Stimulated activated memory B cell treated with anti-CD40 and anti-IgM and Interleukin-4, amounts not matched to agents 10 μg/mL and 1 μg/mL and 100 μg/mL, for 72 hours (primary cell): ENCODE data around the gene SEC16A.

Experiments used
- ATAC-seq: fragments of 150-1000 bp; cut with Tn5 transposase; 2 replicates; pipeline ENCODE4 v1.10.0; 2021
- H3K27ac Mint-ChIP-seq: one replicate; pipeline ENCODE4 v1.8.0; 2022; ENCODE audit warnings: mild to moderate bottlenecking, mixed read lengths
- H3K27me3 Mint-ChIP-seq: one replicate; pipeline ENCODE4 v1.8.0; 2022; ENCODE audit warnings: mixed read lengths
- H3K36me3 Mint-ChIP-seq: one replicate; pipeline ENCODE4 v1.8.0; 2022; ENCODE audit warnings: mixed read lengths
- H3K4me1 Mint-ChIP-seq: one replicate; pipeline ENCODE4 v1.8.0; 2022; ENCODE audit warnings: mixed read lengths
- H3K4me3 Mint-ChIP-seq: one replicate; pipeline ENCODE4 v1.8.0; 2022; ENCODE audit warnings: mild to moderate bottlenecking, moderate library complexity, mixed read lengths
- H3K9me3 Mint-ChIP-seq: one replicate; pipeline ENCODE4 v1.8.0; 2022; ENCODE audit warnings: mixed read lengths

SEC16A gene

GRCh38 chr9:136395020-136395340 is 87.9 kb downstream of the SEC16A start:
- no peak for ATAC-seq
- Mint-ChIP-seq H3K36me3 (peaks cover 50% of the 10 kb centered on the region), H3K27ac (no peak overlapping the region), H3K27me3 (no peaks in the 10 kb centered on the region), H3K9me3 (no peaks in the 10 kb centered on the region), H3K4me3 (no peak overlapping the region), H3K4me1 (peaks cover 21% of the 10 kb centered on the region)

GRCh38 chr9:136394312-136395019 is 88.4 kb downstream of the SEC16A start:
- H3K36me3 Mint-ChIP-seq = peaks cover 55% of the 10 kb centered on the region
- no peaks in the 10 kb centered on the region for H3K27me3 Mint-ChIP-seq
- no peak for ATAC-seq
- no peak overlapping the region for H3K27ac Mint-ChIP-seq
- H3K9me3 Mint-ChIP-seq = no peaks in the 10 kb centered on the region
- H3K4me3 Mint-ChIP-seq = no peak overlapping the region
- peaks cover 21% of the 10 kb centered on the region for H3K4me1 Mint-ChIP-seq

GRCh38 chr9:136393531-136393930 is 89.3 kb downstream of the SEC16A start:
- Mint-ChIP-seq H3K36me3 (peaks cover 64% of the 10 kb centered on the region), H3K4me1 (peaks cover 11% of the 10 kb centered on the region), H3K27me3 (no peaks in the 10 kb centered on the region), H3K9me3 (no peaks in the 10 kb centered on the region), H3K27ac (no peak overlapping the region), H3K4me3 (no peak overlapping the region)
- no peak for ATAC-seq

DNA sequence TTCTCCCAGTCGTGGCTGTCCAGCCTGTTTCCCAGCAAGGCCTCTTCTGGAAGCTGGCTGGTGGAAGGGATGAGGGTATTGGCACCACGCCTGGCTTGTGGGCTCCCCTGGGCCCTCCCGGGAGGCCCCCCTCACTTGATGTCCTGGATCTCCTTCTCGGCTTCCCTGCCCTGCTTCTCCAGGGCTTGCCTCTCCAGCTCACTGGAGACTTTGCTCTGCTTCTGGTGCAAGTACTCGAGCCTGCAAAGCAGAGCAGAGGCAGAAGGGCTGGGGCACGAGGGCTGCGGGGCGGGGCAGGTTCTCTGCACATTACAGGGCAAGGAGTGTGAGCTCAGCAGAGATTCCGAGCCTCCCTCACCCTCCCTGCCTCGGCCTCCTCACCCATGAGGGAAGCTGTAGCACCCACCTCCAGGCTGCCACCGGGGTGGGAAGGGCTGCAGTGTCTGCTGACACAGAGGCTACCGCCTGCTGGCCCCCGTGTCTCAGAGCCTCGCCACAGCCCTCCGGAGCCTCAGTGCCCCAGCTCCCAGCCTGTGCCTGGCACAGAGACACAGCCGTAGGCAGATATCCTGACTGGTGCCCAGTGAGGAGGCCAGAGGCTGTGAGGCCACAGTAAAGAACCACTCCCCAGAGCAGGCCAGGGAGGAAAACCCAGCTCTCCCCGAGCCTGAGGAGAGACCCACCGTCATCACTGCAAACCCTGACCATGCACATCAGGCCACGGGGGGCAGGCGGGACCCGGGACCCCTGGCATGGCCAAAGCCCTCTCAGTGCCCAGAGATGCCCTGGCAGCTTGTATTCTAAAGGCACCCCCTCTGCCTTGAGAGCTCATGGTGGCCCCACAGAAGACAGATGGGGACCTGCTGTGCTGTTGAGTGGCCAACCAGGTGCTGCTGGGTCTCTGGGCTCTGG is 90.0 kb downstream of the SEC16A start:
- Mint-ChIP-seq H3K27me3 (no peaks in the 10 kb centered on the region), H3K36me3 (peaks cover 69% of the 10 kb centered on the region), H3K27ac (no peak overlapping the region), H3K4me1 (peaks cover 6% of the 10 kb centered on the region), H3K9me3 (no peaks in the 10 kb centered on the region), H3K4me3 (no peak overlapping the region)
- ATAC-seq = no peak

DNA sequence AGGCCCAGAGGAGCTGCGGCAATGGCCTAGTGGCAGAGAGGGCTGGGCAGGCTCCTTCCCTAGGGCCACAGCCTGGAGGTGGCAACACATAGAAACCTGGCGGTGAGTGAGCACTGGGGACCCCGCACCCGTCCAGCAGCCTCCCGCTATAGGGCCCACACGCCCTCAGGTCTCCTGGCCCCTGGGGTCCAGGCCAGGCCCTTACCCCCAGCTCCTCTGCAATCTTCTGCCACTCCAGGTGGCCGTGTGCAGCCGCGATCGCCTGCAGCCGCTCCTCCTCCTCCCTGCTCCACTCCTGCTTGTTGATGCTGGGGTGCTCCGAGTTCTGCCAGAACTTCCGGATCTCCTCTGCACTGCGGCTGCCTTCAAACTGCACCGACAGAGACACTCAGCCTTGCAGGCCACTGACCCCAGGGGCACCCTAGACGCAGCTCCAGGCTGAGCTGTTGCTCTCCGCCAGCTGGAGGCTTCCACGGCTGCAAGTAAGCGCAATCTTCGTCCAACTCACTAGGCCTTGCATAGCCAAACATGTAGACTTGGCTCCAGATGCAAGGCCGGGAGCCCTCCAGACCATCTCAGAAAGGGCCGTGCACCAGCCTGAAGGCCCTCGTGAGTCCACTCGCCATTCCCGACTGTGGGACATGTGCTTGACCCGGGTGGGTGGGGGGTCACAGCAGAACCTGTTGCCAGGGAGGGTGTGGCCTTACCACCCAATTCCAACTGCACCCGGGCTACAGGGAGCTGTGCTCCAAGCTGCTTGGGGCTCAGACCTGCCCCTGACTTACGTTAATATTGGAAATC is 90.9 kb downstream of the SEC16A start:
- no peaks in the 10 kb centered on the region for H3K9me3 Mint-ChIP-seq
- peaks cover 2% of the 10 kb centered on the region for H3K4me1 Mint-ChIP-seq
- H3K4me3 Mint-ChIP-seq = no peak overlapping the region
- no peak for ATAC-seq
- peaks cover 71% of the 10 kb centered on the region for H3K36me3 Mint-ChIP-seq
- no peaks in the 10 kb centered on the region for H3K27me3 Mint-ChIP-seq
- no peak overlapping the region for H3K27ac Mint-ChIP-seq
